HG02973 (cell line): ENCODE data around the gene BDNF.

Experiments used
- ATAC-seq: cut with Tn5 transposase; IDR thresholded peaks from one replicate; pipeline ENCODE4 v1.9.1; 2021; ENCODE audit warnings: moderate library complexity; ENCODE audit not compliant: unreplicated experiment

Gene BDNF

DNA sequence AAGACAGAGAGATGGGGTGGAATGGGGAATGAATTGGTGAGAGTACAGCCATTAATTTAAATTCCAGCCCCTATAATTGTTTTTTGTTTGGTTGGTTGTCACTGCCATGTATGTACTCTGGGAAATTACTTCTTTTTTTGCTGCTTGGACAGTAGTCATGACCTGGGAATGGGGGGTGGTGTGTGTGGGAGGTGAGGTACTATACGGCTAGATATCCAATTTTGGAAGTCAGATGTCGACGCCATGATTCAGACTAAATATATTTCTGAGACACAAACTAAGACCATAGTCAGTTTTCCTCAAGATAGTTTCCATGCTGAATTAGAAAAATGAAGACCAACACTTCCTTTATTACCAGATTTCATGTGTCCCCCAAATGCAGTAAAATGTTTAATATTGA, 7.4 kb upstream of the BDNF start:
- ATAC-seq: no peak

DNA sequence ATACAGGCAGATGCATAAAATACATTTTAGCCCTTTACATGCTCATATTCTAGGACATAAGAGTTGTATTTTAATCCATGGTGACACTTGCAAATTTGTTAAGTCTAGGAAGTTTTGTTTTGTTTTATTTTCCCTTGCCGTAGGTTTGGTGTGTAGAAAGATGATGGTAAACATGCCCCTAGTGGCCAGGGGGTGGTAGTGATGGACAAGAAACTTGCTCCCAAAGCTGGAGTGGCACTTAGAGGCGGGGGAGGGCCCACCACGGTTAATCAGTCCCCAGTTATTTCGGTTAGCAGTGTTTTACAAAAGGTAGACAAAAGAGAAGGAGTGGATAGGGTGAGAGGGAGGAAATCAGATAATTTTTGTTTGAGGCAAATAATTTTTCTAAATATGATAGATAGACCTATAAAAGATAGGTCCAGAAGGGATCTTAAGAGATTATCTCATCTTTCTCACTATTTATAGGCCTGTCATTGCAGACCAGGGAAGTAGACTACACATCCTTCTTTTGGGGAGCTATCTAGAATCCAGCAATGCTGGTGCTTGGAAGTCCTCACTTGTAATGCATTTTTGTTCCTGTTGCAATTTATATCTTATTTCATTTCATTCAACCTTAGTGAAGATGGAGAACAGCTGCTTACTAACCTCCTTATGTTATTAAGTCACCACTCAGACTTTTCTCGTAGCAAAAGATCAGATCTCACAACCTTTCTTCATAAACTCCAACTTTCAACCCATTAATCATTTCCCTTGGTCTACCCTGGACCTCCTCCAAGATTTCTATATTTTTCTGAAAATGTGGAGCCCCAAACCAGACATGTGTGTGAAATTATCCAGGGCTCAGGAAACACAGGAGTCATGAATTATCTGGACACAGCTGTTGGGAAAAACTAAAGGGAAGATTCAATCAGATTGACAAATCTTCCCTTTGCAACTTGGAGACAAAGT, 5.9 kb upstream of the BDNF start:
- peak; percentile 77 for ATAC-seq

DNA sequence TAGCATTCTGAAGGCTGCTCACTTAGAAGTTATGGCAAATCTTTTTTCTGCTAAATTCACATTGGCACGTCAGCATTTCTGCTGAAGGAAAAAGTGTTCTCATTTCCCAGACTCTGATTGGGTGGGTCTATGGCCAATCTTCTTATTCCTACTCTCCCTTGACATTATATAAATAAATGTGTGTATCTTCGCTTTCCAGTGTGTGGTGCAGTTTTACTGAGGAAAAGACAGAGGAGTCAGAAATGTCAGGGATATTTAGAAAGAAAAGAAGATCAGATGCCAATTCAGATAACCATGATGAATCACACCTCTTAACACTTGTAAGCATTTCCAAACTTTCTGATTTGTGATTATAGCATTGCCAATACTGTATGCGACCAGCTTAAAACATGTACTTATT, 3.2 kb upstream of the BDNF start:
- no peak for ATAC-seq

DNA sequence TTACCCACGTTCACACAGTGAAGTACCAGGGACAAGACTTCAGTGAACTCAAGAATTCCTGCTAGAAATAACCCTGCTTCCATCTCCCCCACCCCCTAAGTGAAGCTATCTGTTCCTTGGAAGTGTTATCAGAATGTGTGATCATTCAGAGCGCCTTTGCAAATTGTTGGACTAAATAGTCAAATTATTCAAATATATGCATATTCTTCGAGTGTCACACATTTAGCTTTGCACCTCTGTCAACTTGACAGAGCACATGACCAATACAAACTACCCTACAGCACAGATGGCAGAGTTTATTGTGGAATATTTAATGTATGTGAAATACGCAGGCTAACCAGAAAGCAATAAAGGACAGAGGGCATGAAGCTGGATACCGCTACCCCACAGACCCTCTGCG, 2.6 kb upstream of the BDNF start:
- no peak for ATAC-seq

DNA sequence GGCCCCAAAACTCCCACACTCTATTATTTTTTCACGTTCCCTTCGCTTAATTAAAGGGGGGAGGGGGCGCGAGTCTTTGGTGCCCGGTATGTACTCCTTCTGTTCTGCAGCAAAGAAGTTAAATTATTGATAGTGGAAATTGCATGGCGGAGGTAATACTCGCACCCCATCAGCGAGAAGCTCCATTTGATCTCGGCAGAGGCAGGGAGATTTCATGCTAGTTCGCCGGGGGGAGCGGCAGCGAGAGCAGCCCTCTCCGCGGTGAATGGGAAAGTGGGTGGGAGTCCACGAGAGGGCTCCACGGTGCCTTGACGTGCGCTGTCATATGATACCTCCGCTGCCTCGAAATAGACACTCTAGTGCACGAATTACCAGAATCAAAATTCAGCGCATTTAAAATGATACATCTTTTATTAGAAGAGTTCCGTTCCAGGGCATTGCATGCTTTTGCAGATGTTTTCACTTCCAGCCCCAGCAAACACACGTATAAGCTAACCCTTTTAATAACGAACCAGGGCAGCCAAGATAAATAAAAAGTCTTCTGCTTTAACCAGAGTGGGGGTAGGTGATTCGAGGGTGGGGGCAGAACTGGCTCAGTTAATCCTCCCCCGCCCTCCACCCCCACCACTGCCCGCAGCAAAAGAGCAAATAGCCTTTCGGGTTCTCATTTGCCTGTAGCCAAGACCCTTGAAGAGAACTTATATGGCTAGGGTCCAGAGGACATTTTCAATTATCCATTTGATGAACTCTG, 1.3 kb upstream of the BDNF start:
- ATAC-seq: no peak

DNA sequence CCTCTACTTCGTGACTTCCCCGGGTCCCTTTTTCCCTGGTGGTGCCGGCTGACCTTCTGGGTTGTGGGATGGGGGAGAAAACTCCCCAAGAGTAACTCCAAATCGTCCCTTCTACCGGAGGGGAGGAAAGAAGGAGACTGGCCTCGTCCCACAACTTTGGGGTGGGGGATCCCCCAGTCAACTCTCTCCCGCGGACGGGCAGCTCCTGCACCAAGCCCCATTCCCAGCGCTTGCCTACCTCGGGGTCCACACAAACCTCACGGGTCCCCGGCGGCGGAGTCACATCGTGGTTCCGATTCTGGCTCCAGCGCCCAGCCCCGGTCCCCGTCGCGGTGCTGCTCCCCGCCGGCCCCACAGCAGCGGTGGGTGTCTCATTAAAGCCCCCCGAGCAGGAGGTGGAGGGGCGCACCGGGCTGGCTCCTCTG, 317 bp downstream of the BDNF start:
- ATAC-seq: no peak

DNA sequence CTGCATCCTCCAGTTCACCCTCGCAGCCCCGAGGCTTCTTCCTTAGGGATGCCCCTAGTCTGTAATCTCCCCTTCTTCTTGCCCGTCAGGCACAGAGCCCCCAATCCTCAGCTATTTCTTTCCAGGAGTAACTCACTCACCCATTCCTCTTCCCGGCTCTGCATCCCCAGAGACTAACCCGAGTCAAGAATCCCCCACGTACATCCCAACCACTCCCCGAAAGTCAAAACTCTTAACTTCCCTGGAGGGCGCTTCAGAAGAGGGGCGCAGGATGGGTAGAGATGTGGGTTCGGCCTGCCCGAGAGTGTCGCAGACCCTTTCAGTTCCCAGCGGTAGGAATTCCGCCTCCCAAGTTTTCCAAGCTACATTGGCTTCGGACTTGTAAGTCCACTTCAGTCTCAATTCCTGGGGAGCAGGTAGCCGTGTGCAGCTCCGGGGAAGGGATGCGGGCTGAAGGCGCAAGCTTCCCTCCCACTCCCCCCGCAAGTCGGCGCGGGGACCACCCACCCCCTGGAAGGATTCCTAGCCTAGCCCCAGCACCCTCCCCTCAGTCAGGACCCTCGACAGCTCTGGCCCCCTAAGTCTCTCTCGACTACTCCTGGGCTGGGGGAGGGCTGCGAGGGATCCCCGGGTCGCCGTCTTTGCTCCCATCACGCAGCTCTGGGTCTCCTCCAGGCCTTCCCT, 871 bp downstream of the BDNF start:
- no peak for ATAC-seq

DNA sequence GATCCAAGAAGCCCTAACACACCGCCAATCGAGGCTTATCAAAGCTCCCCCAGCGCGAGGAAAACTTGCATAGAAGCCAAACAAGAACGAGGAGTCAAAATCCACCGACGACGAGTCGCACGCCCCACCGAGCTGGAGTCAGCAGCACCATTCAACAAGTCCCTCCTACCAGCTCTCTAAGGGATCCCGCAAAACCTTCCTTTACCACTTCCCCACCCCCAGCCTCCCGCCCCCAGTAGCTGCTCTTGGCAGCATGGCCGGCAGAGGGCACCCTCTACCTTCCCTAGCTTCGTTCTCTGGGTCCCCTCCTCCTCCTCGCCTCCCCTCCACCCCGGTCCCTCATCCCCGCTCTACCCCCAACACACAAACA, 1.4 kb downstream of the BDNF start:
- peak; percentile 69 for ATAC-seq

DNA sequence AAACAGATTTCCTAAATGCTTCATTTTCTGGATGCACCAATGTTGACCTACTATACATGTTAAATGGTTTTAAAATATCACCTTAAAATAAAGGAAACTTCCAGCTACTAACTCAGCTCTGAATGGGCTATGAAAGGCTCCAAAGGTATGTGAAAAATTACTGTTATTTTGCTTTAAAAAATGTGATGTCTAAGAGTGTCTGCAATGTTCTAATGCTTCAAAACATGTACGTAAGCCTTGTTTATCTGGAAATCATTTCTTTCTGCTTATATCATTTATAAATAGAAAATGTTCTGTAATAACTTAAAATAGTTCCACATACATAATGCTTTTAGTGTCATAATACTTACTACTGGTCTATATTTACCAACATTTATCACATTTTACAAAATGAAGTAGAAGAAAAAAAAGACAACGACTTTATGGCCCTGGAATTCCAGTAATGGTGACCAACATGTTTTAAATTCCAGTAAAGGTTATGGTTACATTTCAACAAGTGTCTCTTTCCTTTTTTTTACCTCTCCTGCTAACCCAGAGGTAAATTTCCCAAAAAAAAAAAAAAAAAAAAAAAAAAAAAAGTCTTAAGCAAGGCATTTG, 2.5 kb downstream of the BDNF start:
- ATAC-seq: no peak

DNA sequence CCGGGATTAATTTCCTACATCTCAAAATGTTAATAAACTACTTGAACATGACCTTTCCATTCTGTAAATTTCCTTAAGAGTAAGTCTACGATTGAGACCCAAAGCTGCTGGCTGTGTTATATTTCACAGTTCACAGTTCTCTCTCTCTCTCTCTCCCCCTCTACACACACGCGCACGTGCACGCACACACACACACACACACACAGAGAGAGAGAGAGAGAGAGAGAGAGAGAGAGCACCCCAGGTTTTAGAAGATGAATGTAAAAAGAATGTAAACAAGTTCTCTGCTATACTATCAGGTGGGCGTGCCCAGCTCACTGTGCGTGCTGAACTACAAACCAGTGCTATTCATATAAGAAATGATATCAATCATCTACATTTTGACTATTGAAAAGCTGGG, 3.3 kb downstream of the BDNF start:
- ATAC-seq: no peak

DNA sequence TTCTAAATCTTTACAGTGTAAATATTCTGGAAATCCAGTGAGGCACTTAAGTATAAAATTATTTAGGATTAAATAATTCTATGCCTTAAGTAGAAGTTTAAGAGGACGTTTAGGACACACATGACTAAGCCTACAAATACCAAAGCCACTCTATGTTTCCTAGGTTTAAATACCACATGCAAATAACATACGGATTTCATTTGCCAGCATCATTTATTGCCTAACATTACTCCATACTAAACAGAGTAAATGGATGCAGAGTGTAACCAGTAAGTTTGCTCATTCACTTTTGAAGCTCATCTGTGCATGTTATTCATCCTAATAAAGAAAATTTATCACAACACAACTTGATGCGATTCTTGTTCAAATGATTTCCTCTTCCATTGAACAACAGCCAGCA, 4.1 kb downstream of the BDNF start:
- ATAC-seq: no peak

DNA sequence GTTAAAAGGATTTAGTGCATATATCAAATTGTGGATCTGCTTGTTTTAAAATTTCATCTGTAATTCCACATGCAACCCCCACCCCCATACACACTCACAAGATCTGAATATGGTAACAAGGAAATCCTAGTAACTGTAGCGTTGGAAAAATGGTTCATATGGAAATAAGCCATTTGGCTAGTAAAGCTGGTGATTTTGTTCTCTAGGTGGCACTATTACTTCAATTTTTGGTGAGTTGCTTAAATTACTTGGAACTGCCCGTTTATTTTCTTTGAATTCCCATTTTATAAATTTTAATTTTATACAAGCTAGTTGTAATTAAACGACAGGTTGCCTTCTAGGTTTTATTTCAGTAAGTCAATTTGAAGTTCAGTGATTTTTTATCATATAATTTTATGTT, 5.3 kb downstream of the BDNF start:
- no peak for ATAC-seq

DNA sequence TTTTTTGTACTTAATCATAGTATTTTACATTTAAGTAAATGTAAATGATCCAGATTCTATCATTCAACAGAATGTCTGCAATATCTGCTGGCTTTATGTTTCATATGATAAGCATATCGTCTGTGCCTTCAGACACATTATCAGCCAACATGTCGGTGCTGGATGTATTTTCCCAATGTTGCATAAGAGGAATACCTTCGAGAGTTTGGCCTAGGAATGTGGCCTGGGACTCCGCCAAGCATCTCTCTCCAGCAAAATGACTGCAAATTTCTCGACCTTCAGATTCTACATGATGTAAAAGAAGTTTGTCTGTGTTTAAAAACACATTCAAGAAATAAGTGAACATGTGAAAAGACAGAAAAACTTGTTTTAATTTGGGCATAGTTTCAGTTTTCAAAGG, 6.9 kb downstream of the BDNF start:
- no peak for ATAC-seq

DNA sequence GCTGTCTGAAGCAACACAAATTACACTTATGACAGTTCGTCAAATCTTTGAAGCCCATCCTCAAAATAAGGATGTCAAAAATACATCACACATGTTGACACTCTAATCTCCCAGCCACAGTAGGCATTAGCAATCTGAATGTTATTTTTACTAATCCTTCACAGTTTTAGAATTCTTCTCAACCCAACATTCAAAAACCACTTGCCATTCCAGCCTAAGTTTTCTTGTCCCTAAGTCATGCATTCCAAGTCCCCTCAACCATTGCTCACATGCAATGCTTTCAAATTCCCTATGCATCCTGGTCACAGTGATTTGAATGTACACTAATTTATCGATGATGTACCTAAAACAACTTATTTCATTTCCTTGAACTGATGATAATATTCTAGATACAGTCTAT, 7.5 kb downstream of the BDNF start:
- no peak for ATAC-seq

DNA sequence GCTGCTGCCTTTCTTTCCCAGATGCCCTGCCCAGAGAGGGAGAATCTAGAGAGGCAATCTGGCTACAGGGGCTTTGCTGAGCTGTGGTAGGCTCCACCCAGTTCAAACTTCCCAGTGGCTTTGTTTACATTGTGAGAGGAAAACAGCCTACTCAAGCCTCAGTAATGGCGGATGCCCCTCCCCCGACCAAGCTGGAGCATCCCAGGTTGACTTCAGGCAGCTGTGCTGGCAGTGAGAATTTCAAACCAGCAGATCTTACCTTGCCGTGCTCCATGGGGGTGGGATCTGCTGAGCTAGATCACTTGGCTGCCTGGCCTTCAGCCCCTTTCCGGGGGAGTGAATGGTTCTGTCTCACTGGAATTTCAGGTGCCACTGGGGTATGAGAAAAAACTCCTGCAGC, 12.2 kb downstream of the BDNF start:
- no peak for ATAC-seq

DNA sequence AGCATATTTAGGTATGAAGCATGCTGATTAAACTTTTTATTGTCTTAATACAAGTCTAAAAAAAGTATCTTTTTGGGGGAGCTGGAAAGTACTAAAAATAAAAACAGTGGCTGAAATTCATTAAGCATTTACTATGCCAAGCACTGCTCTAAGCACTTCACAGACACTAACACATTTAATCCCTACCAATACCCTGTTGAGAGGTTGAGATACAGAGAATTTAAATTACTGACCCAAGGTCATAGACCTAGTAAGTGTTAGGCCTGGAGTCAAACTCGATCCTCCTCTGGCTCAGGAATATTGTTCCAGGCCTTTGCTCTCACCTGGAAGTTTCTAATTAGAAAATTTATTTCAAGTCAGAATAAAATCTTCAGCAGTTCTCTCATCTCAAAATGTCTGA, 18.6 kb downstream of the BDNF start:
- no peak for ATAC-seq

DNA sequence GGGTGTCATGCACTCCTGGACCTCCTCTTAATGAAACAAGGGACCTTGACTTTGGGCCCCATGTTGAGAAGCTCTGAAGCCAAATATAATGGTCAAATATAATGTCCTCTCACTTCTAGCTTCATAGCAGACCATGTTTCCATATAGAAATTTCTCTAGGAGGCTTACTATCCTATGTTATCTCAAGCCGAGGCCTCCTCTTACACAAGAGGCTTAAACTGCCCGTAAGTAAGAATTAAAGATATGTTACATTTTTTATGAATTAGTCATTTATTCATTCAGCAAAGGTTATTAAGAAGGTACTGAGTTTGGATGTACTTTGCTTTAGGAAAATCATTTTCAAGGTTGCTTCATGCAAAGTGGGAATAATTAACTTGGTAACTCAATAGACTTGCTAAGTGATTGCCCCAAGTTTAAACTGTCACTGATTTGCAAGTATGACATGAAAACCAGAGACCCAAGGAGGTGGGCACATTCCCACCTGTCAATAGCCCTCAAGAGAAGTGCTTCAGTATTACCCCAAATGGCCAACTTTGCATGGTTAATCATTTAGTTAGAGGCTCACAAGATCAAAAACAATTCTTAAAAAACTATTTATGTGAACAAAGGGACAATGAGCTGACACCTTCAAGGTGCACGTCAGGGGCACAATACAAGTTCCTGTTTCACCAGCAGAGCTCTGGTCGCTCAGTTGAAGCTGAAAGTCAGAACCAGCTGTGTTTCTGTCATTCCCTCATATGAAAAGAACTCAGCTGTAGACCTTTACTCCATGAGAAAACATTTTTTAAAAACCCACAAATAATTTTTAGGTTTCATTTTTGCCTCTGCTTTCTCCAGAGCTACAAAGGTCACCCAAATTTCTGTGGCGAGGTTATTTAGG, 20.9 kb downstream of the BDNF start:
- no peak for ATAC-seq

DNA sequence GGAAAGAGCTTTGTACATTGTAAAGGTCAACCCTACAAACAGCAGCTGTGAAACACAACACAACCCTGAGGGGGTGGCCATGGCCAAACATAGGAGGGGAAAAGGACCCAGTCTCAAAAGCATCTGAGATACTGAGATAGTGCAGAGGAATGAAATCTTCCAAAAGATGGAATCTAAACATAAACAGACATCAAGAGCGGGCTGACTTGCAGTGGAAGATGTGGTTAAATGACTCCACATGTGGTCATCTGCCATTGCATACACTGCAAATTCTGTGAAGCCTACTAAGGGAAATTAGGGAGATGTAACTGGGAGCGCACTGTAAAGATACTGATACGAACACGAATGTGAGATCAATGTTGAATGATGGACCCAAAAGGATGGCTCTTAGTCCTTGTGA, 22.0 kb downstream of the BDNF start:
- ATAC-seq: no peak

DNA sequence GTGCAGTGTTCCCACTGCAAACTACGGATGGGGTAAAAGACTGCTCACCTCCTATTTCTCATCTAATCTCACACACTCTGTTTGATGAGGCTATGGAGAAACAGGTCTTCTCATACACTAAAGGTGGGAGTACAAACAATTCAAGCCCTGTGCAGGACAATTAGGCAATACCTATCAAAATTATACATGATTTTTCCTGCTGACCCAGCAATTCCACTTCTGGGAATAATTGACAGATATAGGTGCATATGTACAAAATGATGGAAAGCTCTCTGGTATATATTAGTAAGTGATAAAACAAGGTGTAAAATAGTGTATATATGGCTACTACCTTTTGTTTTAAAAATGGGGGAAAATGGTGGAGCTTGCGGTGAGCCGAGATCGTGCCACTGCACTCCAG, 23.1 kb downstream of the BDNF start:
- no peak for ATAC-seq

DNA sequence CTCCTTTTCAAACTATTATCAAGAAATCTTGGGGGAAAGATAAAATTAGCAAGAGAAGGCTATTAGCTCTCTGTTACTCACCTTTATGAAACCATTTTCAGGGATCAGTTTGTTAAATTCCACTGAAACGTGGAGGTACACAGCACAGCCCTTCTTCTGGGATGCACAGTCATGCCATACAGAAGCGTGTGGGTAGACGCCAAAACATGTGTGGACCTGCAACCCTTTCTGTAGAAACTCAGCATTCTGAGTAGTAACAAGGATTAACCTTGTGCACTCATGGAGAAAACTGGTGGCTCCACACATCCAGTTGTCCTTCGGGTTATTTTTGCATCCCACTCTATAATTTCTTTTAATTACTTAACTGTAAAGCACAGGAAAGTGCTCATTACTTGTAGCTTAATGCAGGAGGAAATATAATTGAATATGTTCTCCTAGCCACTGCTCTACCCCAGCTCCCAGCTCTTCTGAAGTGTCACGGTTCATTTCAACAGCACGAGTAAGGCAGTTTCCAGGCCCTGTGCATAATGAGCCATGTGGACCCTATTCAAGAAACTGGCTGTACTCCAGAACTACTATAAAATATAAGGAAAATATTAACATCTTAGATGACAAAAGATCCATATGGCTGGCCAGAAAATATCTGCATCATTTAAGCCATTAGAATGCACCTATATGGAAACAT, 26.1 kb downstream of the BDNF start:
- no peak for ATAC-seq
